Neuronal stem cell (in vitro differentiated cells): ENCODE data around the gene PSMG1. TPM values are rescaled to one million over a fixed set of nuclear protein-coding genes. Genes with fewer than 3 reads are reported as not detected.

Experiments used
- DNase-seq: peaks from one replicate; pipeline ENCODE4 v3.0.0-alpha.2; 2013; ENCODE audit warnings: low spot score
- H2AFZ ChIP-seq: one replicate; pipeline ENCODE4 v1.6.1; 2013; ENCODE audit warnings: mild to moderate bottlenecking, low read length, inconsistent platforms
- H2AK5ac ChIP-seq: 2 replicates; pipeline ENCODE4 v1.6.1; 2013; ENCODE audit warnings: low read depth, mild to moderate bottlenecking, inconsistent platforms, low read length, moderate library complexity, mixed read lengths
- H2BK120ac ChIP-seq: 2 replicates; pipeline ENCODE4 v1.6.1; 2013; ENCODE audit warnings: low read depth, mild to moderate bottlenecking, inconsistent platforms, low read length, moderate library complexity, mixed read lengths
- H2BK12ac ChIP-seq: one replicate; pipeline ENCODE4 v1.6.1; 2013; ENCODE audit warnings: low read length, inconsistent platforms
- H2BK15ac ChIP-seq: 2 replicates; pipeline ENCODE4 v1.6.1; 2013; ENCODE audit warnings: mild to moderate bottlenecking, low read length, inconsistent platforms, mixed read lengths
- H2BK5ac ChIP-seq: one replicate; pipeline ENCODE4 v1.6.1; 2013; ENCODE audit warnings: inconsistent platforms, mild to moderate bottlenecking, low read length, moderate library complexity
- H3K14ac ChIP-seq: one replicate; pipeline ENCODE4 v1.6.1; 2013; ENCODE audit warnings: low read length, inconsistent platforms
- H3K18ac ChIP-seq: 2 replicates; pipeline ENCODE4 v1.6.1; 2013; ENCODE audit warnings: low read length, inconsistent platforms
- H3K23ac ChIP-seq: 2 replicates; pipeline ENCODE4 v1.6.1; 2013; ENCODE audit warnings: low read depth, mild to moderate bottlenecking, mixed read lengths, low read length, inconsistent platforms; ENCODE audit not compliant: poor library complexity
- H3K27ac ChIP-seq: replicated peaks from 3 replicates; pipeline ENCODE4 v1.5.1; 2013; ENCODE audit warnings: low read length, inconsistent platforms
- H3K27me3 ChIP-seq, 3 experiments: 2 replicates each; pipeline ENCODE4 v1.6.1; 2013; ENCODE audit warnings: low read length in 3 of 3, mild to moderate bottlenecking in 2 of 3, inconsistent platforms in 1 of 3, low read depth in 1 of 3, mixed read lengths in 1 of 3, moderate library complexity in 1 of 3; ENCODE audit not compliant: control insufficient read depth in 3 of 3, insufficient read depth in 3 of 3
- H3K36me3 ChIP-seq, 2 donors: replicated peaks in 1 of 2; 2 replicates each; pipeline ENCODE4 v1.6.1; 2013; ENCODE audit warnings: low read length in 2 of 2; ENCODE audit not compliant: control insufficient read depth in 2 of 2, insufficient read depth in 2 of 2
- H3K4ac ChIP-seq: 2 replicates; pipeline ENCODE4 v1.6.1; 2013; ENCODE audit warnings: inconsistent platforms, mild to moderate bottlenecking, low read length, moderate library complexity
- H3K4me1 ChIP-seq, 2 donors: 1 replicate in 1 of 2; 2 replicates in 1 of 2; pipeline ENCODE4 v1.6.1; 2013; ENCODE audit warnings: low read length in 2 of 2, low read depth in 1 of 2; ENCODE audit not compliant: control insufficient read depth in 2 of 2, insufficient read depth in 1 of 2
- H3K4me2 ChIP-seq: one replicate; pipeline ENCODE4 v1.6.1; 2013; ENCODE audit warnings: mild to moderate bottlenecking, low read length, inconsistent platforms; ENCODE audit not compliant: insufficient read depth, poor library complexity, severe bottlenecking
- H3K4me3 ChIP-seq, 2 donors: 2 replicates each; pipeline ENCODE4 v1.5.1; 2013; ENCODE audit warnings: low read length in 2 of 2, mild to moderate bottlenecking in 2 of 2, inconsistent platforms in 1 of 2, moderate library complexity in 1 of 2
- H3K79me1 ChIP-seq: one replicate; pipeline ENCODE4 v1.6.1; 2013; ENCODE audit warnings: low read depth, mild to moderate bottlenecking, inconsistent platforms, low read length, moderate library complexity
- H3K9ac ChIP-seq: one replicate; pipeline ENCODE4 v1.6.1; 2013; ENCODE audit warnings: mild to moderate bottlenecking, low read depth, low read length, inconsistent platforms; ENCODE audit not compliant: poor library complexity
- H3K9me3 ChIP-seq, 2 donors: replicated peaks in 1 of 2; 2 replicates each; pipeline versions ENCODE3 to v1.6.1; 2013; ENCODE audit warnings: low read length in 2 of 2, mild to moderate bottlenecking in 2 of 2, inconsistent platforms in 1 of 2, low read depth in 1 of 2, mixed read lengths in 1 of 2, moderate library complexity in 1 of 2; ENCODE audit not compliant: control insufficient read depth in 2 of 2, insufficient read depth in 1 of 2
- H4K8ac ChIP-seq: one replicate; pipeline ENCODE4 v1.6.1; 2013; ENCODE audit warnings: low read depth, mild to moderate bottlenecking, inconsistent platforms, low read length, moderate library complexity
- H4K91ac ChIP-seq: one replicate; pipeline ENCODE4 v1.6.1; 2013; ENCODE audit warnings: low read length, low read depth, mild to moderate bottlenecking, inconsistent platforms; ENCODE audit not compliant: poor library complexity
- WGBS, 2 donors: extraction: QIAGEN DNeasy Blood & Tissue Kit; methylation state at CpG; one replicate each; pipeline ENCODE4 v1.1.7; 2013; ENCODE audit warnings: missing lambda C conversion rate in 2 of 2, mixed read lengths in 1 of 2; ENCODE audit not compliant: insufficient read length in 2 of 2, insufficient replicate concordance in 1 of 2; ENCODE audit errors: extremely low coverage in 2 of 2; 5-methylcytosine and 5-hydroxymethylcytosine counted together
- polyA plus RNA-seq, 2 experiments: library from polyadenylated mRNA; stranded (reverse); fragments of 200-250 nt; gene quantifications; one replicate each; pipeline ENCODE4 v1.2.3, GENCODE V29; 2013

Gene PSMG1, protein sequence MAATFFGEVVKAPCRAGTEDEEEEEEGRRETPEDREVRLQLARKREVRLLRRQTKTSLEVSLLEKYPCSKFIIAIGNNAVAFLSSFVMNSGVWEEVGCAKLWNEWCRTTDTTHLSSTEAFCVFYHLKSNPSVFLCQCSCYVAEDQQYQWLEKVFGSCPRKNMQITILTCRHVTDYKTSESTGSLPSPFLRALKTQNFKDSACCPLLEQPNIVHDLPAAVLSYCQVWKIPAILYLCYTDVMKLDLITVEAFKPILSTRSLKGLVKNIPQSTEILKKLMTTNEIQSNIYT
- 74.3 TPM for polyA plus RNA-seq (2013, experiment 1 of 2)
- polyA plus RNA-seq (2013, experiment 2 of 2) = 73.2 TPM

GRCh38 chr21:39183272-39184049 is at the start of gene PSMG1:
TSS of gene PSMG1 (minus strand) at chr21:39183451. CDS start at chr21:39183385, 66 bp downstream.
- peak within 1 kb of the TSS; percentile 100 for H3K23ac ChIP-seq
- H3K36me3 ChIP-seq = peaks cover 4 to 27% of the 10 kb centered on the region in 2 donors
- H3K4ac ChIP-seq = no peak within 1 kb of the TSS
- peak within 1 kb of the TSS; percentile 65 for H2BK12ac ChIP-seq
- peak within 1 kb of the TSS; percentile 100 for H3K14ac ChIP-seq
- H3K79me1 ChIP-seq = peaks cover 6% of the 10 kb centered on the region
- peak within 1 kb of the TSS; percentile 78 for H3K4me2 ChIP-seq
- H3K4me1 ChIP-seq = peaks cover 1 to 14% of the 10 kb centered on the region in 2 donors
- H3K9me3 ChIP-seq = peaks cover 0 to 5% of the 10 kb centered on the region in 2 donors
- peak within 1 kb of the TSS; percentile 88 for H2BK5ac ChIP-seq
- peak within 1 kb of the TSS; percentile 82 for H2BK120ac ChIP-seq
- DNase-seq = peak; percentile 92
- peak within 1 kb of the TSS; percentile 69 for H2AK5ac ChIP-seq
- peak within 1 kb of the TSS; percentile 92 to 98 for H3K4me3 ChIP-seq
- peak within 1 kb of the TSS; percentile 50 for H2BK15ac ChIP-seq
- peak within 1 kb of the TSS; percentile 97 for H2AFZ ChIP-seq
- H4K91ac ChIP-seq = peak within 1 kb of the TSS; percentile 94
- peak within 1 kb of the TSS; percentile 98 for H4K8ac ChIP-seq
- no peaks in the 10 kb centered on the region for H3K27me3 ChIP-seq
- peak within 1 kb of the TSS; percentile 100 for H3K18ac ChIP-seq
- peak within 1 kb of the TSS; percentile 100 for H3K9ac ChIP-seq
- peak within 1 kb of the TSS; percentile 85 for H3K27ac ChIP-seq
- no CpG with 5 or more reads among the region's 76 CpGs for WGBS, 2 donors

- Histone ChIP-seq H2BK12ac (no peak overlapping the region), H2AFZ (no peak overlapping the region), H3K23ac (no peak overlapping the region), H3K9ac (no peak overlapping the region), H3K9me3 (no peaks in the 10 kb centered on the region), H3K4me1 (no peaks in the 10 kb centered on the region), H3K18ac (no peak overlapping the region), H2BK15ac (no peak overlapping the region), H3K79me1 (no peaks in the 10 kb centered on the region), H2BK120ac (no peak overlapping the region), H3K14ac (no peak overlapping the region), H3K27ac (no peak overlapping the region), H3K27me3 (no peaks in the 10 kb centered on the region), H3K36me3 (peaks cover 14 to 99% of the 10 kb centered on the region in 2 donors), H4K8ac (no peak overlapping the region), H3K4me2 (no peak overlapping the region), H3K4ac (no peak overlapping the region), H3K4me3 (no peak overlapping the region), H4K91ac (no peak overlapping the region), H2BK5ac (no peak overlapping the region), H2AK5ac (no peak overlapping the region)
- no CpG with 5 or more reads among the region's 3 CpGs for WGBS, 2 donors
- no peak for DNase-seq
Observed at GRCh38 chr21:39232861-39233291, 49.6 kb upstream of the PSMG1 start.

GRCh38 chr21:39224930-39225329 is 41.7 kb upstream of the PSMG1 start:
- no CpG with 5 or more reads among the region's 3 CpGs for WGBS, 2 donors
- Histone ChIP-seq H2BK15ac (no peak overlapping the region), H3K36me3 (peaks cover 11 to 99% of the 10 kb centered on the region in 2 donors), H3K27ac (no peak overlapping the region), H4K8ac (no peak overlapping the region), H3K4me2 (no peak overlapping the region), H3K9me3 (no peaks in the 10 kb centered on the region), H2AK5ac (no peak overlapping the region), H4K91ac (no peak overlapping the region), H3K18ac (no peak overlapping the region), H3K27me3 (no peaks in the 10 kb centered on the region), H3K9ac (no peak overlapping the region), H3K4me3 (no peak overlapping the region), H2BK12ac (no peak overlapping the region), H3K4ac (no peak overlapping the region), H3K4me1 (no peaks in the 10 kb centered on the region), H2BK5ac (no peak overlapping the region), H2AFZ (no peak overlapping the region), H2BK120ac (no peak overlapping the region), H3K79me1 (no peaks in the 10 kb centered on the region), H3K23ac (no peak overlapping the region), H3K14ac (no peak overlapping the region)
- DNase-seq = no peak

DNA sequence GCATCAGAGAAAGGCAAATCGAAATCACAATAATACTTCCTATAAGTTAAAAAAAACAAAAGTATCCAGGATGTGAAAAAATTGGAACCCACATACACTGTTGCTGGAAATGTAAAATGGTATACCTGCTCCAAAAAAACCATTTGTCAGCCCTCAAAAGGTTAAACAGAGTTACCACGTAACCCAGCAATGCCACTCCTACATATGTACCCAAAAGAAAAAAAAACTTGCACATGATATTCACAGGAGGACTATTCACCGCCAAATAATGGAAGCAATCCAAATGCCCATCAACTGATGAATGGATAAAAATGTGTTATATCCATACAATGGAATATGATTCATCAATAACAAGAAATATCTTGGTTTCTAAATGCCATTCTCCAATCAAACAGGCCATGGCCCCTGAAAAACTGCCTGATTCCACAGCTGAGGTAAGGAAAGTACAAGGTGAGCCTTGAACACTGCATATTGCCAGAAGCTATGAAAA is 38.8 kb upstream of the PSMG1 start:
- WGBS, 2 donors = no CpG with 5 or more reads among the region's 3 CpGs
- Histone ChIP-seq H2AFZ (no peak overlapping the region), H3K4ac (no peak overlapping the region), H3K18ac (no peak overlapping the region), H3K27me3 (no peaks in the 10 kb centered on the region), H3K27ac (no peak overlapping the region), H3K9ac (no peak overlapping the region), H3K36me3 (peaks cover 10 to 99% of the 10 kb centered on the region in 2 donors), H2BK5ac (no peak overlapping the region), H3K4me2 (no peak overlapping the region), H3K9me3 (no peaks in the 10 kb centered on the region), H2BK15ac (no peak overlapping the region), H3K14ac (no peak overlapping the region), H3K23ac (no peak overlapping the region), H2BK120ac (no peak overlapping the region), H2AK5ac (no peak overlapping the region), H4K91ac (no peak overlapping the region), H3K4me1 (no peaks in the 10 kb centered on the region), H4K8ac (no peak overlapping the region), H3K4me3 (no peak overlapping the region), H2BK12ac (no peak overlapping the region), H3K79me1 (no peaks in the 10 kb centered on the region)
- no peak for DNase-seq
